Mammary epithelial cell (primary cell): Measurements from ENCODE around the gene ARSB.

Experiments
- EZH2 ChIP-seq: IDR thresholded peaks from 2 replicates; pipeline ENCODE4 v1.6.1; 2012; ENCODE audit warnings: low read length, inconsistent platforms, borderline replicate concordance
- TF ChIP-seq, protein P1 (sequence below), 2 donors: IDR thresholded peaks in 1 of 2; conservative IDR thresholded peaks in 1 of 2; 2 replicates each; pipeline ENCODE4 v1.5.1; 2011 to 2012; ENCODE audit warnings: inconsistent platforms in 2 of 2, low read length in 2 of 2, mild to moderate bottlenecking in 2 of 2, control low read depth in 1 of 2, low read depth in 1 of 2; ENCODE audit not compliant: insufficient read depth in 1 of 2; ENCODE audit errors: extremely low read depth in 1 of 2

DNA sequence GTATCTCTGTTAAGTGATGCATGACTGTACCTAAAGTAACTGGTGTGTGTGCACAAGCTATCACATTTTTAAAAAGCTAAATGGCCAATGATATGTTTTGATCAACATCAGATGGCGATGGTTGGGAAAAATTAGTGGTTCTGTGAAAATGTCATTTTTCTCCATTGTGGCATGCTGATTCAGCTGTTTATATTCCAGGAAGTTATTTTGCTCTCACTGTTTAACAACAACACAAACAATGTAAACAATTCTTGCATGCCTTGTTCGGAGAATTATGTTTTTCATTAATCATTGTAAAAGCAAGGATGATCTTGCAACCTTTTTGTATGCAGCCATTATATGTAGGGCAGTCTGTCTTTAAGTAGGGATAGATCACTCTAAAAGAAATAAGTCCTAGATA lies 230.5 kb downstream of the ARSB start:
- TF ChIP-seq, protein P1, sequence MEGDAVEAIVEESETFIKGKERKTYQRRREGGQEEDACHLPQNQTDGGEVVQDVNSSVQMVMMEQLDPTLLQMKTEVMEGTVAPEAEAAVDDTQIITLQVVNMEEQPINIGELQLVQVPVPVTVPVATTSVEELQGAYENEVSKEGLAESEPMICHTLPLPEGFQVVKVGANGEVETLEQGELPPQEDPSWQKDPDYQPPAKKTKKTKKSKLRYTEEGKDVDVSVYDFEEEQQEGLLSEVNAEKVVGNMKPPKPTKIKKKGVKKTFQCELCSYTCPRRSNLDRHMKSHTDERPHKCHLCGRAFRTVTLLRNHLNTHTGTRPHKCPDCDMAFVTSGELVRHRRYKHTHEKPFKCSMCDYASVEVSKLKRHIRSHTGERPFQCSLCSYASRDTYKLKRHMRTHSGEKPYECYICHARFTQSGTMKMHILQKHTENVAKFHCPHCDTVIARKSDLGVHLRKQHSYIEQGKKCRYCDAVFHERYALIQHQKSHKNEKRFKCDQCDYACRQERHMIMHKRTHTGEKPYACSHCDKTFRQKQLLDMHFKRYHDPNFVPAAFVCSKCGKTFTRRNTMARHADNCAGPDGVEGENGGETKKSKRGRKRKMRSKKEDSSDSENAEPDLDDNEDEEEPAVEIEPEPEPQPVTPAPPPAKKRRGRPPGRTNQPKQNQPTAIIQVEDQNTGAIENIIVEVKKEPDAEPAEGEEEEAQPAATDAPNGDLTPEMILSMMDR (conservative IDR thresholded peaks at IDR 0.05 in 1 of 2, IDR thresholded peaks at IDR 0.05 in 1 of 2; ENCODE audit: extremely low read depth in 1 of 2, insufficient read depth in 1 of 2, low read depth in 1 of 2, low read length in 2 of 2) = no peak
- no peak for TF ChIP-seq EZH2
